SK-N-MC (cell line): Measurements from ENCODE around the gene NLRP8.

Source experiments
- EZH2 ChIP-seq: fragments of 200-600 bp; sonication (generic); IDR thresholded peaks from one replicate; pipeline ENCODE4 v1.6.1; 2017; ENCODE audit warnings: antibody characterized with exemption
- POLR2AphosphoS5 ChIP-seq: IDR thresholded peaks from 2 replicates; pipeline ENCODE4 v1.6.1; 2012; ENCODE audit warnings: mild to moderate bottlenecking, low read depth, low read length, borderline replicate concordance

GRCh38 chr19:55986487-55986886 lies 38.9 kb downstream of the NLRP8 start, which contains the start of gene NLRP5:
- TF ChIP-seq POLR2AphosphoS5 = no peak
- TF ChIP-seq EZH2 = no peak
